Left ventricle myocardium inferior (tissue), 1 donor: ENCODE measurements around the gene ATXN10. TPM values are rescaled to one million over a fixed set of nuclear protein-coding genes. Genes with fewer than 3 reads are reported as not detected.
"Not testable (repeated sequence)": the region's sequence is repeated elsewhere in the genome, so short reads cannot be mapped to it uniquely, and the experiment has no call there.

Experiments
- DNase-seq: peaks from one replicate; pipeline ENCODE4 v3.0.0-alpha.2; 2020
- H3K27ac ChIP-seq: fragments of 200-600 bp; replicated peaks from 2 replicates; pipeline ENCODE4 v1.8.0; 2021
- H3K27me3 ChIP-seq: fragments of 200-600 bp; 2 replicates; pipeline ENCODE4 v1.8.0; 2021; ENCODE audit warnings: low read depth
- H3K36me3 ChIP-seq: fragments of 200-600 bp; 2 replicates; pipeline ENCODE4 v1.8.0; 2021
- H3K4me1 ChIP-seq: fragments of 200-600 bp; 2 replicates; pipeline ENCODE4 v1.8.0; 2021
- H3K4me3 ChIP-seq: fragments of 200-600 bp; 2 replicates; pipeline ENCODE4 v1.8.0; 2021; ENCODE audit warnings: mild to moderate bottlenecking, moderate library complexity
- H3K9me3 ChIP-seq: fragments of 200-600 bp; replicated peaks from 2 replicates; pipeline ENCODE4 v1.8.0; 2021
- CTCF ChIP-seq: fragments of 200-600 bp; IDR thresholded peaks from 2 replicates; pipeline ENCODE4 v1.8.0; 2021; ENCODE audit warnings: antibody characterized with exemption, mild to moderate bottlenecking, borderline replicate concordance
- intact Hi-C: fragments of 100-400 bp; cut with micrococcal nuclease; formaldehyde crosslinking; loops from one replicate; pipeline ENCODE4 v1.11.0; 2022
- total RNA-seq: library from RNA; stranded (reverse); fragmentation: NEBNext Ultra II Directional; extraction: Animal tissue kit (Norgen Biotek cat#: 25700); gene quantifications from one replicate; pipeline ENCODE4 v1.2.1, GENCODE V29; 2021
- donor health status: DM: no; HTN: yes; CAD: no; lungs with severe emphysema.

The ATXN10 gene
- total RNA-seq, 1 donor from 2014 or later, result 148 TPM

- TF ChIP-seq CTCF, result no peak
- Histone ChIP-seq H3K27ac (no peak overlapping the region), H3K9me3 (no peaks in the 10 kb centered on the region), H3K4me3 (no peak overlapping the region), H3K27me3 (no peaks in the 10 kb centered on the region), H3K36me3 (no peaks in the 10 kb centered on the region), H3K4me1 (peaks cover 72% of the 10 kb centered on the region)
- intact Hi-C loops, result no loop called here
- no peak for DNase-seq
These were observed 4.4 kb downstream of the ATXN10 start for GRCh38 chr22:45676024-45676423.

DNA sequence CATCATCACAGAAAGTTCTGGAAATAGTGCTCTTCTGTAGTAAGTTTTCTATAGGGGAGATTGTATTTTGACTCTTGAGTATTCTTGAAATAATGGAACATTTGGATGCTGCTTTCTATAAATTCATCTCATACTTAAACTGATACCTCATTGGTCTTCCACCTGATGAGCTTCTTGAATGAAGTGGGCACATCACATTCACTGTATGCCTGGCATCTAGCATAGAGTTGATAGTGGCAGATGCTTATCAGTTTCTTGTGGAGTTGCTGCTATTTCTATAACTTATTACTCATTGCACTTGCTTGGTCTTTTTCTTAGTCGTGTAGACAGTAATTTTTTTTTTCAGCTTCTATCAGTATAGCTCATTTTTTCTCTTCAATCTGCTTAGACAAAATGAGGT is 5.4 kb downstream of the ATXN10 start:
- H3K9me3 ChIP-seq, result no peaks in the 10 kb centered on the region
- no peaks in the 10 kb centered on the region for H3K27me3 ChIP-seq
- no peak for DNase-seq
- peaks cover 71% of the 10 kb centered on the region for H3K4me1 ChIP-seq
- no peak overlapping the region for H3K27ac ChIP-seq
- H3K36me3 ChIP-seq, result no peaks in the 10 kb centered on the region
- intact Hi-C loops, result no loop called here
- H3K4me3 ChIP-seq, result no peak overlapping the region
- TF ChIP-seq CTCF, result no peak

GRCh38 chr22:45678961-45679912 is 7.6 kb downstream of the ATXN10 start:
- intact Hi-C loops, result no loop called here
- no peaks in the 10 kb centered on the region for H3K27me3 ChIP-seq
- H3K36me3 ChIP-seq, result no peaks in the 10 kb centered on the region
- no peak for DNase-seq
- no peak for TF ChIP-seq CTCF
- H3K9me3 ChIP-seq, result no peaks in the 10 kb centered on the region
- no peak overlapping the region for H3K4me3 ChIP-seq
- peaks cover 65% of the 10 kb centered on the region for H3K4me1 ChIP-seq
- H3K27ac ChIP-seq, result no peak overlapping the region

DNA sequence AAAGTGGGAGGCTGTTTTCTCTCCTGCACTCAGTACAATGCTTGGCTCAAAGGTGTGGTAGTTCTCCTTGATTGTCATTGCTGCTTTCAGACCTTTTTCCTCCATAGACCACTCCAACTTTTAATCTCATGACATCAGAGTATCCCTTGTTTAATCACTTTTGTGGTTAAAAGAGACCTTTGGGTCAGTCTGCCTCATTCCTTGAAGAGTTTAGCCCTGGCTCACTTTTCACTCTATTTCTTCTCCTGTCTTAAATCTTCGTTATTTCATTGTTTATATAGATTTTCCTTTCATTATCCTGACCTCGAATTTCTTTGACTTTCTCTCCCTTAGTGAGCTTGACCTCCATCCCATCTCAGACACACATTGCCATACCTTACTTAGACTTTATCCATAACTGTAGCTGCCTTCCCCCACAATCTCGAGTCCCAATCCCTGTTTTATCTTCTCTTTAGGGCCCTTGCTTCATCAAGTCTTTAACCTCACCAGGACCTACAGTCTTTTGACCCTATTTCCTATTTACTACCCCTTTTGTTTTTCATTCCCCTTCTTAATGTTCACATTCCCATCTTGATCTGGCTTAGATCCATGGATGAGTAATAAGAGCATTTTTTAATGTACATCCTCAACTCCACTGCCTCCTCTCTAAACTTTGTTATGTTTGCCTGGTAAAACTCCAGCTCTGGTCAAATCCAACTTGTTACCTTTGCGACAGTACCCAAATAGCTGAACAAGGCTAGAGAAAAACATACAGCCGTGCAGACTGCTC is 9.5 kb downstream of the ATXN10 start:
- Histone ChIP-seq H3K4me3 (no peak overlapping the region), H3K27ac (no peak overlapping the region), H3K4me1 (peaks cover 76% of the 10 kb centered on the region), H3K9me3 (no peaks in the 10 kb centered on the region), H3K36me3 (no peaks in the 10 kb centered on the region), H3K27me3 (no peaks in the 10 kb centered on the region)
- intact Hi-C loops, result no loop called here
- no peak for DNase-seq
- TF ChIP-seq CTCF, result no peak

- no peak for DNase-seq
- no peak for TF ChIP-seq CTCF
- Histone ChIP-seq H3K27me3 (no peaks in the 10 kb centered on the region), H3K4me3 (no peak overlapping the region), H3K4me1 (peaks cover 81% of the 10 kb centered on the region), H3K27ac (no peak overlapping the region), H3K9me3 (no peaks in the 10 kb centered on the region), H3K36me3 (no peaks in the 10 kb centered on the region)
- intact Hi-C loops, result no loop called here
These were observed 10.4 kb downstream of the ATXN10 start for GRCh38 chr22:45682064-45682463.

DNA sequence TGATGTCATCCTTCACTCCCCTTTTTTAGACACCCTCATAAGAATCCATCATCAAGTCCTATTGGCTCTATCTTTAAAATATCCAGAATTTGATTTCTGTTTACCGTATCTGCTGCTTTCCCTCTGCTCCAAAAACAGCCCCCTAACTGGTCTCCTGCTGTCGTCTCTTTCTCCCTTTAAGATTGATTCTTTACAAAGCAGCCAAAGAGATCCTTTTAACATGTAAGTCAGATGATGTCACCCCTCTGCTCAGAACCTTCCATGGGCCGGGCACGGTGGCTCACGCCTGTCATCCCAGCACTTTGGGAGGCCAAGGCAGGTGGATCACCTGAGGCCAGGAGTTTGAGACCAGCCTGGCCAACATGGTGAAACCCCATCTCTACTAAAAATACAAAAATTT is 11.1 kb downstream of the ATXN10 start:
- H3K27ac ChIP-seq, H3K9me3 ChIP-seq, DNase-seq, H3K27me3 ChIP-seq, H3K36me3 ChIP-seq, intact Hi-C loops, H3K4me3 ChIP-seq: not testable (repeated sequence)
- H3K4me1 ChIP-seq, result peaks cover 81% of the 10 kb centered on the region
